ENCODE measurements around the gene EHMT1.

The EHMT1 gene

DNA sequence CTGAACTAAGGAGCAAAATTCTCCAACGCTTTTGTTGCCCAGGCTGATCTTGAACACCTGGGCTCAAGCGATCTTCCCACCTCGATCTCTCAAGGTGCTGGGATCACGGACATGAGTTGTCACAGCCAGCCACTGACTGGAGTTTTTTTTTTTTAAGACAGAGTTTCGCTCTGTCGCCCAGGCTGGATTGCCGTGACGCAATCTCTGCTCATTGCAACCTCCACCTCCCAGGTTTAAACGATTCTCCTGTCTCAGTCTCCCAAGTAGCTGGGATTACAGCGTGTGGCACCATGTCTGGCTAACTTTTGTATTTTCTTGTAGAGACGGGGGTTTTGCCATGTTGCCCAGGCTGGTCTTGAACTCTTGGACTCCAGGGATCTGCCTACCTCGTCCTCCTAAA is 58.2 kb downstream of the EHMT1 start:
- DNase-seq (ENCODE audit: low read depth), result no peak
- no peak overlapping the region for H3K4me3 ChIP-seq (ENCODE audit: low read depth, low read length)
- in situ Hi-C loops (cut with HindIII; ENCODE audit: low sequenced_read_pairs), result no loop called here
- TF ChIP-seq, protein P1, sequence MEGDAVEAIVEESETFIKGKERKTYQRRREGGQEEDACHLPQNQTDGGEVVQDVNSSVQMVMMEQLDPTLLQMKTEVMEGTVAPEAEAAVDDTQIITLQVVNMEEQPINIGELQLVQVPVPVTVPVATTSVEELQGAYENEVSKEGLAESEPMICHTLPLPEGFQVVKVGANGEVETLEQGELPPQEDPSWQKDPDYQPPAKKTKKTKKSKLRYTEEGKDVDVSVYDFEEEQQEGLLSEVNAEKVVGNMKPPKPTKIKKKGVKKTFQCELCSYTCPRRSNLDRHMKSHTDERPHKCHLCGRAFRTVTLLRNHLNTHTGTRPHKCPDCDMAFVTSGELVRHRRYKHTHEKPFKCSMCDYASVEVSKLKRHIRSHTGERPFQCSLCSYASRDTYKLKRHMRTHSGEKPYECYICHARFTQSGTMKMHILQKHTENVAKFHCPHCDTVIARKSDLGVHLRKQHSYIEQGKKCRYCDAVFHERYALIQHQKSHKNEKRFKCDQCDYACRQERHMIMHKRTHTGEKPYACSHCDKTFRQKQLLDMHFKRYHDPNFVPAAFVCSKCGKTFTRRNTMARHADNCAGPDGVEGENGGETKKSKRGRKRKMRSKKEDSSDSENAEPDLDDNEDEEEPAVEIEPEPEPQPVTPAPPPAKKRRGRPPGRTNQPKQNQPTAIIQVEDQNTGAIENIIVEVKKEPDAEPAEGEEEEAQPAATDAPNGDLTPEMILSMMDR (IDR thresholded peaks at IDR 0.05; ENCODE audit: low read depth, low read length, missing control alignments), result no peak

DNA sequence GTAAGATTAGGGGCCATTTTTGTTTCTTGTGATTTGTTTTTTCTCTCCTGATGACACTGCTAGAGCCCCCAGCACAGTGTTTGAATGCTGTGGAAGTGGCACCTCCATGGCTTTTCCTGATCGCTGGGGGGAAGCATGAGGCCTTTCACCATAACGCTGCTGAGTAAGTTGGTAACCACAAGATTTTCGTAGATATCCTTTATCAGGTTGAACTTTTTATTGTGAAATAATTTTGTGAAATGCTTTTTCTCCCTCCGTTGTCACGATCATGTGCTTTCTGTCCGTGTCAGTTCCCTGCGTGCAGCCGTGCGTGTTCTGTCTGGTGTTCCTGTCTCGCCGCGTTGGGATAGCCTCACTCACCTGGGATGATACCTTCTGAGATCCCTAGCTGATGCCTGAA is 59.4 kb downstream of the EHMT1 start:
- DNase-seq (ENCODE audit: low read depth), result no peak
- no peak overlapping the region for H3K4me3 ChIP-seq (ENCODE audit: low read depth, low read length)
- in situ Hi-C loops (cut with HindIII; ENCODE audit: low sequenced_read_pairs), result no loop called here
- TF ChIP-seq, protein P1 (IDR thresholded peaks at IDR 0.05; ENCODE audit: low read depth, low read length, missing control alignments), result no peak

DNA sequence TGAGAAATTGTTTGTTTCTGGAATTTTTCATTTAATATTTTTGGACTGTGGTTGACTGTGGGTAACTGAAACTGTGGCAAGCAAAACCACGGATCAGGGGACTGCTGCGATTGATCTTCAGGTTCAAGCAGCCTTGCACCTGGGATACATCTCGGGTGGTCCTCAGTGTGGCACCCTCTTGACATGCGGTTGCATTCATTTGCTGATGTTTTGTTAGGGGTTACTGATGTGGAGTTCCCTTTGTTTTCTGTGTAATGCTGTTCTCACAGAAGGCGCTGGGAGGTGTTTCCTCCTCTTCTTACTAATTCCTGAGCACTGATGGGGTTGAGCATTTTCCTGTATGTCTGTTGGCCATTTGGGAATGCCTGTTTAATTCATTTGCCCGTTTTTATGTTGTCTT is 60.4 kb downstream of the EHMT1 start:
- no peak overlapping the region for H3K4me3 ChIP-seq (ENCODE audit: low read depth, low read length)
- DNase-seq (ENCODE audit: low read depth), result no peak
- TF ChIP-seq, protein P1 (IDR thresholded peaks at IDR 0.05; ENCODE audit: low read depth, low read length, missing control alignments), result no peak
- in situ Hi-C loops (cut with HindIII; ENCODE audit: low sequenced_read_pairs), result no loop called here

DNA sequence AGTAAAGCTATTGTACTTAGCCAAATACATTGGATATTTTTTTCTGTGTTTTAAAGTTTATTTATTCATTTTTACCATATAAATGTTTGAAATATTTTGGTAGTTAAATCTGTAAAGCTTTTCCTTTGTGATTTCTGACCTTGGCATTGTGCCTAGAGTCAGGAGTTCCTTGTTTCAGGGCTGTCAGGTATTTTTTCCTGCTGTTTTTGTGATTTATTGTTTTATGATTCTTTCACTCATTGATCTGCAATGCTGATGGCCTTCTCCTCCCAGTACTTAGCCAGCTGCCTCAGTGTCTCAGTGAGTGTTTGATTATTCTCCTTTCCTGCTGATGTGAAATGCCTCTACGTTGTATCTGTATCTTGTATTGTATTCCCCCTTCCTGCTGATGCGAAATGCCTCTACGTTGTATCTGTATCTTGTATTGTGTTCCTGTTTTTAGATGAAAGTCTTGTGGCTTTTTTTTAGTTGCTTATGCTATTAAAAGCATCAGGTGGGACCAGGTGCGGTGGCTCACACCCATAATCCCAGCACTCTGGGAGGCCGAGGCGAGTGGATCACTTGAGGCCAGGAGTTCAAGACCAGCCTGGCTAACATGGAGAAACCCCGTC is 61.0 kb downstream of the EHMT1 start:
- in situ Hi-C loops (cut with HindIII; ENCODE audit: low sequenced_read_pairs), result no loop called here
- no peak overlapping the region for H3K4me3 ChIP-seq (ENCODE audit: low read depth, low read length)
- no peak for DNase-seq (ENCODE audit: low read depth)
- TF ChIP-seq, protein P1 (IDR thresholded peaks at IDR 0.05; ENCODE audit: low read depth, low read length, missing control alignments), result no peak

DNA sequence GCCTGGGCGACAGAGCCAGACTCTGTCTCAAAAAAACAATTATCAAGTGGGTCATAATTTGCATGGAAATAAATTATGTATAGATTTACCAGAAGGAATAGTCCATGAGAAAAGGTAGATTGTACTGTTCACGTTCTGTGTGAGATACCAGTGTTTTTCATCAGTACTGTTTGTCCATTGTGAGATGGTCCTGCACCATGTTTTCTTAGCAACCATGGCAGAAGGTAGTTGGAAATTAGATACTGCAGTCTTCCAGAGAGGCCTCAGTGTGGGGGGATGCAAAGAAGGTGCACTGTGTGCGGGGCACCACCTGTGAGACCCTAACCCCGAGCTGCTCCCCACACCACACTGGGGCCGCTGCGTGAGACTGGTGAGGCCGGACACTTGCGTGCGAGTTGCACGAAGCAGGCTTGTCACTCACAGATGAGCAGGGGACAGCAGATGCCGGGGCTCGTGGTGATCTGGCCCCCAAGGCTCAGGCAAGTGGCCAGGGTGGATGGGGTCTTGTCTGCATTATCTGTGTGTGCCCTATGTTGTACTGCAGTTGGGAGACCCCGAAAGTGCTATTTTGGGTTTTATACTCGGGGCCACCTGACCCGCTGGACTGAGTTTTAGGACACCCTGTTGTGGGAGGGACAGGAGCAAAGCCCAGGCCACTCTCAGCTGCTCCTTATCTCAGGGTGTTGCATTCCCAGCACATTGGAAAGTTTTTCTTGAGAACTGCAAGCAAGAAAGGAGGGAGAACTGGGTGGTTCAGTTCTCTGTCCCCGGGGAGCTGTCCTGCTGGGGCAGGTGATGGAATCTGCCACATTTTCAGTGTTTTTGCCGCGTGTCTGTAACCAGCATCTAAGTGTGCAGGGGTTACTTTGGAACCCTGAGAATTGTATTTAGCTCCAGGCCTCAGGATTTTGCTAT is 61.9 kb downstream of the EHMT1 start:
- H3K4me3 ChIP-seq (ENCODE audit: low read depth, low read length), result no peak overlapping the region
- TF ChIP-seq, protein P1 (IDR thresholded peaks at IDR 0.05; ENCODE audit: low read depth, low read length, missing control alignments), result no peak
- in situ Hi-C loops (cut with HindIII; ENCODE audit: low sequenced_read_pairs), result no loop called here
- no peak for DNase-seq (ENCODE audit: low read depth)

DNA sequence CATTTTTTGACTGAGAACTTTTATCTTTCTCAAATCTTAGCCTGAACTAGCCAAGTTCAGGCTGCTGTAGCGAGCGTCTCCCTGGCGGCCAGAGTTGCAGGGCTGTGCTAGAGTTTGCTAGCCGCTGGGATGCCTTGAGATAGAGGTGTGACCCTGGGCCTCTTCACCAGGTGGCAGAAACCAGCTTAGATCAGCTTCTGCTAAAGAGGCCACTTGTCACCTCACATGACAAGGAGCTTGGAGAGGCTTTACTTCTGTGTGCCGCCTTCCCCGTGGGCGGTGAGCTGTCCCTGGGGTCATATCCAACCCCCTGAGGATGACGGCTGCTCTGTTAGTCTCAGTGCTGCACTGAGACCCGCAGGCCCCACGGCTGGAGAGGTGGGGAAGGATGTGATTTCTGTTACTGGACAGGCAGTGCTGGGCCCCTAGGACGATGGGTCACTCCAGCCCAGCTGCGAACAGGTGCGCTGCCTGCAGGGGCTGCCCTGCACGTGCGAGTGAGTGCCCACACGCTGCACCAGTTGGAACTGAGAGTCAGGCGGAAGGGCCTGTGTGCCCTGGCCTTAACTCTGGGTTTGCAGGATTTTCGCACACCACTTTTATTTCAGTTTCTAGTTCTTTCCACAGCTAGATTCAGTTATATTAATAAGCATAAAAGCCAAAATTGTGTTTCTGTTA is 63.8 kb downstream of the EHMT1 start:
- DNase-seq (ENCODE audit: low read depth), result no peak
- TF ChIP-seq, protein P1 (IDR thresholded peaks at IDR 0.05; ENCODE audit: low read depth, low read length, missing control alignments), result no peak
- H3K4me3 ChIP-seq (ENCODE audit: low read depth, low read length), result no peak overlapping the region
- in situ Hi-C loops (cut with HindIII; ENCODE audit: low sequenced_read_pairs), result no loop called here

Measured in astrocyte of the cerebellum (primary cell).